ENCODE results near the gene STK32C.

The STK32C gene

GRCh38 chr10:132199854-132200311, 107.9 kb downstream of the STK32C start:
- no peak for TF ChIP-seq CTCF (IDR thresholded peaks at IDR 0.05)
- peaks cover 3% of the 10 kb centered on the region for H3K27me3 Mint-ChIP-seq (ENCODE audit: low read depth, poor library complexity)
- no peak for DNase-seq
- H3K4me3 Mint-ChIP-seq = no peak overlapping the region
- H3K4me1 Mint-ChIP-seq = no peaks in the 10 kb centered on the region
- H3K36me3 Mint-ChIP-seq (ENCODE audit: low read depth) = no peaks in the 10 kb centered on the region
- no peaks in the 10 kb centered on the region for H3K9me3 Mint-ChIP-seq
- H3K27ac Mint-ChIP-seq = no peak overlapping the region

- Mint-ChIP-seq H3K9me3 (no peaks in the 10 kb centered on the region), H3K4me3 (no peak overlapping the region), H3K27ac (no peak overlapping the region), H3K4me1 (no peaks in the 10 kb centered on the region), H3K36me3 (ENCODE audit: low read depth) (no peaks in the 10 kb centered on the region), H3K27me3 (ENCODE audit: low read depth, poor library complexity) (peaks cover 7% of the 10 kb centered on the region)
- DNase-seq = no peak
- TF ChIP-seq CTCF (IDR thresholded peaks at IDR 0.05) = no peak
Observed at GRCh38 chr10:132199268-132199853, 108.4 kb downstream of the STK32C start.

GRCh38 chr10:132198381-132199181, 109.2 kb downstream of the STK32C start:
- H3K36me3 Mint-ChIP-seq (ENCODE audit: low read depth) = no peaks in the 10 kb centered on the region
- no peak overlapping the region for H3K27ac Mint-ChIP-seq
- H3K4me1 Mint-ChIP-seq = no peaks in the 10 kb centered on the region
- no peak overlapping the region for H3K4me3 Mint-ChIP-seq
- no peaks in the 10 kb centered on the region for H3K9me3 Mint-ChIP-seq
- peaks cover 8% of the 10 kb centered on the region for H3K27me3 Mint-ChIP-seq (ENCODE audit: low read depth, poor library complexity)
- TF ChIP-seq CTCF (IDR thresholded peaks at IDR 0.05) = no peak
- DNase-seq = no peak

GRCh38 chr10:132198068-132198370, 109.7 kb downstream of the STK32C start:
- no peak overlapping the region for H3K4me3 Mint-ChIP-seq
- H3K4me1 Mint-ChIP-seq = no peaks in the 10 kb centered on the region
- H3K27me3 Mint-ChIP-seq (ENCODE audit: low read depth, poor library complexity) = peaks cover 12% of the 10 kb centered on the region
- H3K36me3 Mint-ChIP-seq (ENCODE audit: low read depth) = peaks cover 2% of the 10 kb centered on the region
- no peak for TF ChIP-seq CTCF (IDR thresholded peaks at IDR 0.05)
- H3K9me3 Mint-ChIP-seq = no peaks in the 10 kb centered on the region
- DNase-seq = no peak
- H3K27ac Mint-ChIP-seq = no peak overlapping the region

GRCh38 chr10:132197271-132198067, 110.3 kb downstream of the STK32C start:
- DNase-seq = no peak
- H3K4me1 Mint-ChIP-seq = no peaks in the 10 kb centered on the region
- H3K27me3 Mint-ChIP-seq (ENCODE audit: low read depth, poor library complexity) = peaks cover 12% of the 10 kb centered on the region
- no peaks in the 10 kb centered on the region for H3K9me3 Mint-ChIP-seq
- H3K36me3 Mint-ChIP-seq (ENCODE audit: low read depth) = peaks cover 8% of the 10 kb centered on the region
- H3K4me3 Mint-ChIP-seq = no peak overlapping the region
- no peak overlapping the region for H3K27ac Mint-ChIP-seq
- TF ChIP-seq CTCF (IDR thresholded peaks at IDR 0.05) = no peak

All from nephron progenitor cell (in vitro differentiated cells).